HepG2 (cell line): ENCODE results near the gene EPB41L1. TPM values are rescaled to one million over a fixed set of nuclear protein-coding genes. Genes with fewer than 3 reads are reported as not detected.

Experiments used
- HOXA5 ChIP-seq: sonication (generic); formaldehyde crosslinking; IDR thresholded peaks from 2 replicates; pipeline ENCODE4 v1.4.0; 2020; ENCODE audit warnings: missing genetic modification reagents
- LCORL ChIP-seq, 2 experiments: fragments of 450-650 bp in 1 of 2; sonication (generic) in 1 of 2; formaldehyde crosslinking in 1 of 2; IDR thresholded peaks; 2 replicates each; pipeline versions ENCODE4 v1.5.0 to v1.6.1; 2017 to 2020; ENCODE audit warnings: antibody characterized with exemption in 1 of 2, missing genetic modification reagents in 1 of 2
- NR3C1 ChIP-seq: sonication (generic); formaldehyde crosslinking; IDR thresholded peaks from 2 replicates; pipeline ENCODE4 v1.4.0; 2020; ENCODE audit warnings: missing genetic modification reagents
- POLR2AphosphoS5 ChIP-seq: IDR thresholded peaks from 2 replicates; pipeline ENCODE4 v1.6.1; 2012; ENCODE audit warnings: low read depth, low read length
- STAT6 ChIP-seq: sonication (generic); formaldehyde crosslinking; IDR thresholded peaks from 2 replicates; pipeline ENCODE4 v1.4.0; 2020; ENCODE audit warnings: missing genetic modification reagents, mild to moderate bottlenecking, borderline replicate concordance
- TRIM24 ChIP-seq: sonication (generic); formaldehyde crosslinking; IDR thresholded peaks from 2 replicates; pipeline ENCODE4 v1.8.0; 2022; ENCODE audit warnings: mild to moderate bottlenecking, missing genetic modification reagents
- ZBTB34 ChIP-seq: sonication (generic); formaldehyde crosslinking; IDR thresholded peaks from 2 replicates; pipeline ENCODE4 v1.8.0; 2022; ENCODE audit warnings: mild to moderate bottlenecking, missing genetic modification reagents
- ZMYM4 ChIP-seq: sonication (generic); formaldehyde crosslinking; IDR thresholded peaks from 2 replicates; pipeline ENCODE4 v1.8.1; 2023; ENCODE audit warnings: mild to moderate bottlenecking, missing genetic modification reagents
- ZNF280B ChIP-seq: sonication (generic); formaldehyde crosslinking; IDR thresholded peaks from 2 replicates; pipeline ENCODE4 v1.5.0; 2020; ENCODE audit warnings: missing genetic modification reagents, mild to moderate bottlenecking, borderline replicate concordance
- ZNF367 ChIP-seq: sonication (generic); formaldehyde crosslinking; IDR thresholded peaks from 2 replicates; pipeline ENCODE4 v1.4.0; 2020; ENCODE audit warnings: missing genetic modification reagents, borderline replicate concordance
- ZNF720 ChIP-seq: sonication (generic); formaldehyde crosslinking; IDR thresholded peaks from 2 replicates; pipeline ENCODE4 v1.4.0; 2020; ENCODE audit warnings: missing genetic modification reagents
- ZNF772 ChIP-seq: sonication (generic); formaldehyde crosslinking; IDR thresholded peaks from 2 replicates; pipeline ENCODE4 v1.5.0; 2020; ENCODE audit warnings: mild to moderate bottlenecking, missing genetic modification reagents
- polyA plus RNA-seq, 8 experiments: library from polyadenylated mRNA; depleted of rRNA in 3 of 8; stranded (reverse) in 7 of 8; unstranded in 1 of 8; fragments of >200 nt; fragmentation: Illumina TruSeq in 4 of 8; extraction: Trizol in 4 of 8; gene quantifications; 2 replicates each; pipeline versions ENCODE4 v1.2.1 to v1.2.3, GENCODE V29; 2011 to 2016; ENCODE audit warnings: low read depth in 4 of 8, missing spikeins in 1 of 8, mixed read lengths in 1 of 8; ENCODE audit not compliant: insufficient read depth in 1 of 8
- total RNA-seq, 5 experiments: library from RNA; depleted of rRNA; stranded (reverse); fragments of >200 nt; fragmentation: Illumina TruSeq; extraction: Trizol; gene quantifications; 2 replicates each; pipeline ENCODE4 v1.2.3, GENCODE V29; 2016; ENCODE audit warnings: low read depth in 1 of 5
- TF ChIP-seq, protein P1 (sequence below): IDR thresholded peaks from 2 replicates; pipeline ENCODE4 v1.6.1; 2016; ENCODE audit warnings: missing compliant biosample characterization, missing genetic modification reagents, borderline replicate concordance
- TF ChIP-seq, protein P2 (sequence below): sonication (generic); formaldehyde crosslinking; IDR thresholded peaks from 2 replicates; pipeline ENCODE4 v1.4.0; 2020; ENCODE audit warnings: mild to moderate bottlenecking, missing genetic modification reagents
- TF ChIP-seq, protein P3 (sequence below): sonication (generic); formaldehyde crosslinking; conservative IDR thresholded peaks from 2 replicates; pipeline ENCODE4 v1.4.0; 2020; ENCODE audit warnings: missing genetic modification reagents

Gene EPB41L1
- total and polyA plus RNA-seq, 2 of the 13 experiments (the other 11 are each of a cell fraction or from before 2014, with no cell fraction given), result 16.7 to 39.0 TPM

DNA sequence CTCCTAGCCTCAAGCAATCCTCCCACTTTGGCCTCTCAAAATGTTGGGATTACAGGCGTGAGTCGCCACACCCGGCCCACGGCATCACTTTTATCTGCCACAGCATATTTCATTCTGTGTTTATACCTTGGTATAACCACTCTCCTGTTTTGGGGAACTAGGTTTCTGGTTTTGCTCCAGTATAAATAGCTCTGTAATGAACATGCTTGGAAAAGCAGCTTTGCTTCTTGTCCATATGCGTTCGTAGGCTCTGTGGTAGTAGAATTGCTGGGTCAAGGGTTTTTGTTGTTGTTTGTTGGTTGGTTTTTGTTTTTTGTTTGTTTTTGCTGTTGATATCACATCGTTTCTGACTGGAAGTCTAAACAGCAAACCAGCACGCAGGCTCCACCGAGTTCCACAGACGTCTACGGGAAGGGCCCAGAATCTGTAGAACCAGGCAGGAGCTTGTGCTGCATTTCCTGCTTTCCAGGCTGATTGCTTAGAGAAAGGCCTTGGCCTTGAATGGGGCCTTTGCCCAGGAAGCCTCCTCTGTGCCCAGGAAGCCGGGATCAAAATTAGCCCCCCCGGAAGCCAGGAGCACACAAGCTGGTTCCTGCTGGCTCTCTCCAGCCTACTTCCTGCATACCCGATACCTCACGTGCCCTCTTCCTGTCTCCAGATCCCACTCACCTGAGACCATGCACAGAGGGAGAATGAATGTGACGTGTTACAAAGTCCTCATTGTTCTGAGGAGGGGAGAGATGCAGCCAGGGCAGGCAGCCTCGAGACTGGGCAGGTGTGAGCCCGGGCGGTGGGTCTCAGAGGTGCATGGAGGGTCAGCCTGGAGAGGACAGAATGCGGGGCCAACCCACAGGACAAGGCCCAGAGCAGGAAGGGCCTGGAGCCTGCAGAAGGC, 116.5 kb downstream of the EPB41L1 start (continued):
- no peak for TF ChIP-seq NR3C1 (CRISPR knock-in tag)
- no peak for TF ChIP-seq ZNF367 (CRISPR knock-in tag)
- TF ChIP-seq STAT6 (CRISPR knock-in tag), result no peak
- TF ChIP-seq POLR2AphosphoS5, result peak; percentile 72
- TF ChIP-seq LCORL (IDR thresholded peaks at IDR 0.05), result 0 out of 2 replicates have a peak, but pooled peaks have one; percentile 30
- no peak for TF ChIP-seq LCORL (CRISPR knock-in tag; IDR thresholded peaks at IDR 0.05)
- peak; percentile 84; the same call in 1 of the 2 replicates for TF ChIP-seq ZNF280B
- TF ChIP-seq TRIM24 (CRISPR knock-in tag), result no peak
- TF ChIP-seq, protein P1, sequence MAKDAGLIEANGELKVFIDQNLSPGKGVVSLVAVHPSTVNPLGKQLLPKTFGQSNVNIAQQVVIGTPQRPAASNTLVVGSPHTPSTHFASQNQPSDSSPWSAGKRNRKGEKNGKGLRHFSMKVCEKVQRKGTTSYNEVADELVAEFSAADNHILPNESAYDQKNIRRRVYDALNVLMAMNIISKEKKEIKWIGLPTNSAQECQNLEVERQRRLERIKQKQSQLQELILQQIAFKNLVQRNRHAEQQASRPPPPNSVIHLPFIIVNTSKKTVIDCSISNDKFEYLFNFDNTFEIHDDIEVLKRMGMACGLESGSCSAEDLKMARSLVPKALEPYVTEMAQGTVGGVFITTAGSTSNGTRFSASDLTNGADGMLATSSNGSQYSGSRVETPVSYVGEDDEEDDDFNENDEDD (CRISPR knock-in tag), result no peak
- peak; percentile 65; the same call in 1 of the 2 replicates for TF ChIP-seq ZNF772 (CRISPR knock-in tag)
- TF ChIP-seq ZNF720, result no peak
- TF ChIP-seq, protein P2, sequence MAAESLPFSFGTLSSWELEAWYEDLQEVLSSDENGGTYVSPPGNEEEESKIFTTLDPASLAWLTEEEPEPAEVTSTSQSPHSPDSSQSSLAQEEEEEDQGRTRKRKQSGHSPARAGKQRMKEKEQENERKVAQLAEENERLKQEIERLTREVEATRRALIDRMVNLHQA (CRISPR knock-in tag), result no peak
- TF ChIP-seq ZBTB34 (CRISPR knock-in tag), result no peak
- TF ChIP-seq ZMYM4 (CRISPR knock-in tag), result 0 out of 2 replicates have a peak, but pooled peaks have one; percentile 40
- TF ChIP-seq HOXA5 (CRISPR knock-in tag), result no peak
- TF ChIP-seq, protein P3, sequence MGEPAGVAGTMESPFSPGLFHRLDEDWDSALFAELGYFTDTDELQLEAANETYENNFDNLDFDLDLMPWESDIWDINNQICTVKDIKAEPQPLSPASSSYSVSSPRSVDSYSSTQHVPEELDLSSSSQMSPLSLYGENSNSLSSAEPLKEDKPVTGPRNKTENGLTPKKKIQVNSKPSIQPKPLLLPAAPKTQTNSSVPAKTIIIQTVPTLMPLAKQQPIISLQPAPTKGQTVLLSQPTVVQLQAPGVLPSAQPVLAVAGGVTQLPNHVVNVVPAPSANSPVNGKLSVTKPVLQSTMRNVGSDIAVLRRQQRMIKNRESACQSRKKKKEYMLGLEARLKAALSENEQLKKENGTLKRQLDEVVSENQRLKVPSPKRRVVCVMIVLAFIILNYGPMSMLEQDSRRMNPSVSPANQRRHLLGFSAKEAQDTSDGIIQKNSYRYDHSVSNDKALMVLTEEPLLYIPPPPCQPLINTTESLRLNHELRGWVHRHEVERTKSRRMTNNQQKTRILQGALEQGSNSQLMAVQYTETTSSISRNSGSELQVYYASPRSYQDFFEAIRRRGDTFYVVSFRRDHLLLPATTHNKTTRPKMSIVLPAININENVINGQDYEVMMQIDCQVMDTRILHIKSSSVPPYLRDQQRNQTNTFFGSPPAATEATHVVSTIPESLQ (CRISPR knock-in tag), result no peak
